ENCODE data around the gene ABO. TPM values are rescaled to one million over a fixed set of nuclear protein-coding genes. Genes with fewer than 3 reads are reported as not detected.

The ABO gene
- total and polyA plus RNA-seq, 9 of the 15 experiments (the other 6 are each of a cell fraction or from before 2014, with no cell fraction given) = 5.0 to 21.9 (median 11.9) TPM

DNA sequence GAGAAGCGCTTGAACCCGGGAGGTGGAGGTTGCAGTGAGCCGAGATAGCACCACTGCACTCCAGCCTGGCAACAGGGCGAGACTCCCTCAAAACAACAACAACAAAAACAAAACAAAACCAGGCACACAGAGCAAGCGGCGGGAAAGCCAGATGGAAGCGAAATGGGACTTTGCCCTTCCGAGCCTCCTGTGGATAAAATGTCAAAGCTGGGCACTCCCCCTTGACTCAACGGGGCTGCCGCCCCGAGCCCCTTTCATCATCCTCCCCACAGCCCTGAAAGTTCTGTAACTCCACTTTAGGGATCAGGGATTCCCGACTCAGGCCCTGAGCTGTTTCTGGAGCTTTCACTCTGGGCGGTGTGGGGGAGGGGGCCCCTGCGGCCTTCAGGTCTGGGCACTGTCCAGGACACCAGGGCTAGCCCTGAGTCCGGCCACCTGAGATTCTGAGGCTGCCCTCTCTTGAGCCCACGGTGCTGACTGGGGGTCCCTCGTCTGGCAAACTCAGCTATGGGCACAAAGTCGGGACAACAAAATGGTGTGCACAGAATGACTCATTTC lies 35.4 kb downstream of the ABO start:
- Histone ChIP-seq H3K4me3 (peak overlapping the region; percentile 40), H3K36me3 (ENCODE audit: control insufficient read depth, insufficient read depth, low read length) (no peaks in the 10 kb centered on the region), H3K4me2 (ENCODE audit: insufficient read depth, low read length) (peak overlapping the region; percentile 97), H3K79me2 (ENCODE audit: control insufficient read depth, insufficient read depth, low read length) (no peaks in the 10 kb centered on the region), H3K27me3 (ENCODE audit: control insufficient read depth in 2 of 2, insufficient read depth in 2 of 2, low read length in 2 of 2) (no peaks in the 10 kb centered on the region), H4K20me1 (replicated peaks; ENCODE audit: control insufficient read depth, insufficient read depth, low read length) (no peaks in the 10 kb centered on the region), H3K4me1 (replicated peaks in 1 of 2; ENCODE audit: control insufficient read depth in 2 of 2, insufficient read depth in 2 of 2, low read length in 2 of 2) (peaks cover 6 to 34% of the 10 kb centered on the region in 2 experiments), H3K9ac (ENCODE audit: insufficient read depth in 1 of 2, low read depth in 2 of 2, low read length in 2 of 2) (peak overlapping the region; percentile 59 to 65; a peak in 2 of 4 replicates), H3K27ac (ENCODE audit: extremely low read depth, low read depth, low read length) (peak overlapping the region; percentile 64; the same call in 2 of the 3 replicates), H3K9me3 (replicated peaks; ENCODE audit: control insufficient read depth, insufficient read depth, low read depth, low read length) (no peaks in the 10 kb centered on the region), H3K9me1 (ENCODE audit: control insufficient read depth, insufficient read depth, low read length) (no peaks in the 10 kb centered on the region), H2AFZ (ENCODE audit: low read depth, low read length) (peak overlapping the region; percentile 95)
- BruUV-seq (replicated peaks) = no TSS peak
- TF ChIP-seq, protein P1, sequence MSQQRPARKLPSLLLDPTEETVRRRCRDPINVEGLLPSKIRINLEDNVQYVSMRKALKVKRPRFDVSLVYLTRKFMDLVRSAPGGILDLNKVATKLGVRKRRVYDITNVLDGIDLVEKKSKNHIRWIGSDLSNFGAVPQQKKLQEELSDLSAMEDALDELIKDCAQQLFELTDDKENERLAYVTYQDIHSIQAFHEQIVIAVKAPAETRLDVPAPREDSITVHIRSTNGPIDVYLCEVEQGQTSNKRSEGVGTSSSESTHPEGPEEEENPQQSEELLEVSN (IDR thresholded peaks at IDR 0.05; ENCODE audit: borderline replicate concordance in 1 of 2, extremely low read depth in 1 of 2, insufficient read depth in 1 of 2, insufficient read length in 1 of 2, low read depth in 1 of 2, low read length in 1 of 2, poor library complexity in 1 of 2, severe bottlenecking in 1 of 2) = no peak
- TF ChIP-seq ADNP (tag; IDR thresholded peaks at IDR 0.05) = peak; percentile 58
- peak; percentile 62; the same call in 1 of the 2 replicates for TF ChIP-seq HLTF (IDR thresholded peaks at IDR 0.05)
- no peak for TF ChIP-seq FOXJ3 (CRISPR knock-in tag; IDR thresholded peaks at IDR 0.05)
- TF ChIP-seq ZNF586 (CRISPR knock-in tag; conservative IDR thresholded peaks at IDR 0.05) = no peak
- 0 out of 2 replicates have a peak, but pooled peaks have one; percentile 1 for TF ChIP-seq CBFA2T3 (IDR thresholded peaks at IDR 0.05)
- TF ChIP-seq MYNN (IDR thresholded peaks at IDR 0.05) = no peak
- TF ChIP-seq MYNN (CRISPR knock-in tag; IDR thresholded peaks at IDR 0.05) = no peak
- 0 out of 2 replicates have a peak, but pooled peaks have one; percentile 0 for TF ChIP-seq EP400 (IDR thresholded peaks at IDR 0.05)
- TF ChIP-seq, protein P2, sequence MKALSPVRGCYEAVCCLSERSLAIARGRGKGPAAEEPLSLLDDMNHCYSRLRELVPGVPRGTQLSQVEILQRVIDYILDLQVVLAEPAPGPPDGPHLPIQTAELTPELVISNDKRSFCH (CRISPR knock-in tag; IDR thresholded peaks at IDR 0.05) = no peak
- TF ChIP-seq, protein P2 (tag; IDR thresholded peaks at IDR 0.05) = peak; percentile 1; the same call in 1 of the 2 replicates
- TF ChIP-seq, protein P3, sequence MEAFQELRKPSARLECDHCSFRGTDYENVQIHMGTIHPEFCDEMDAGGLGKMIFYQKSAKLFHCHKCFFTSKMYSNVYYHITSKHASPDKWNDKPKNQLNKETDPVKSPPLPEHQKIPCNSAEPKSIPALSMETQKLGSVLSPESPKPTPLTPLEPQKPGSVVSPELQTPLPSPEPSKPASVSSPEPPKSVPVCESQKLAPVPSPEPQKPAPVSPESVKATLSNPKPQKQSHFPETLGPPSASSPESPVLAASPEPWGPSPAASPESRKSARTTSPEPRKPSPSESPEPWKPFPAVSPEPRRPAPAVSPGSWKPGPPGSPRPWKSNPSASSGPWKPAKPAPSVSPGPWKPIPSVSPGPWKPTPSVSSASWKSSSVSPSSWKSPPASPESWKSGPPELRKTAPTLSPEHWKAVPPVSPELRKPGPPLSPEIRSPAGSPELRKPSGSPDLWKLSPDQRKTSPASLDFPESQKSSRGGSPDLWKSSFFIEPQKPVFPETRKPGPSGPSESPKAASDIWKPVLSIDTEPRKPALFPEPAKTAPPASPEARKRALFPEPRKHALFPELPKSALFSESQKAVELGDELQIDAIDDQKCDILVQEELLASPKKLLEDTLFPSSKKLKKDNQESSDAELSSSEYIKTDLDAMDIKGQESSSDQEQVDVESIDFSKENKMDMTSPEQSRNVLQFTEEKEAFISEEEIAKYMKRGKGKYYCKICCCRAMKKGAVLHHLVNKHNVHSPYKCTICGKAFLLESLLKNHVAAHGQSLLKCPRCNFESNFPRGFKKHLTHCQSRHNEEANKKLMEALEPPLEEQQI (IDR thresholded peaks at IDR 0.05) = 0 out of 2 replicates have a peak, but pooled peaks have one; percentile 5
- peak; percentile 26; the same call in 1 of the 2 replicates for TF ChIP-seq SMARCA5 (IDR thresholded peaks at IDR 0.05)
- TF ChIP-seq, protein P4, sequence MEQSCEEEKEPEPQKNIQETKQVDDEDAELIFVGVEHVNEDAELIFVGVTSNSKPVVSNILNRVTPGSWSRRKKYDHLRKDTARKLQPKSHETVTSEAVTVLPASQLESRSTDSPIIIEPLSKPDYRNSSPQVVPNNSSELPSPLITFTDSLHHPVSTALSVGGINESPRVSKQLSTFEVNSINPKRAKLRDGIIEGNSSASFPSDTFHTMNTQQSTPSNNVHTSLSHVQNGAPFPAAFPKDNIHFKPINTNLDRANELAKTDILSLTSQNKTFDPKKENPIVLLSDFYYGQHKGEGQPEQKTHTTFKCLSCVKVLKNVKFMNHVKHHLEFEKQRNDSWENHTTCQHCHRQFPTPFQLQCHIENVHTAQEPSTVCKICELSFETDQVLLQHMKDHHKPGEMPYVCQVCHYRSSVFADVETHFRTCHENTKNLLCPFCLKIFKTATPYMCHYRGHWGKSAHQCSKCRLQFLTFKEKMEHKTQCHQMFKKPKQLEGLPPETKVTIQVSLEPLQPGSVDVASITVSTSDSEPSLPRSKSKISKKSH (CRISPR knock-in tag; IDR thresholded peaks at IDR 0.05) = no peak
- TF ChIP-seq, protein P5, sequence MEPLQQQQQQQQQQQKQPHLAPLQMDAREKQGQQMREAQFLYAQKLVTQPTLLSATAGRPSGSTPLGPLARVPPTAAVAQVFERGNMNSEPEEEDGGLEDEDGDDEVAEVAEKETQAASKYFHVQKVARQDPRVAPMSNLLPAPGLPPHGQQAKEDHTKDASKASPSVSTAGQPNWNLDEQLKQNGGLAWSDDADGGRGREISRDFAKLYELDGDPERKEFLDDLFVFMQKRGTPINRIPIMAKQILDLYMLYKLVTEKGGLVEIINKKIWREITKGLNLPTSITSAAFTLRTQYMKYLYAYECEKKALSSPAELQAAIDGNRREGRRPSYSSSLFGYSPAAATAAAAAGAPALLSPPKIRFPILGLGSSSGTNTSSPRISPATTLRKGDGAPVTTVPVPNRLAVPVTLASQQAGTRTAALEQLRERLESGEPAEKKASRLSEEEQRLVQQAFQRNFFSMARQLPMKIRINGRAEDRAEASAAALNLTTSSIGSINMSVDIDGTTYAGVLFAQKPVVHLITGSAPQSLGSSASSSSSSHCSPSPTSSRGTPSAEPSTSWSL (CRISPR knock-in tag; IDR thresholded peaks at IDR 0.05; ENCODE audit: borderline replicate concordance) = no peak
- WGBS (ENCODE audit: insufficient coverage, low coverage, missing lambda C conversion rate) = 62% methylated on average over 16 of the region's 18 CpGs
- POLR2A ChIA-PET = interaction anchor here (0.7 to 2.4 kb wide), 8 partner anchors 9 to 112 kb away, joined by 3 to 12 read pairs (median 6); partner anchors contain the start of genes MED22 and RPL7A
- DNase-seq (ENCODE audit: extremely low read depth in 1 of 4, low spot score in 3 of 4) (no peak), ATAC-seq (no peak), FAIRE-seq (no peak)
- in situ Hi-C loops (cut with MboI) (no loop called here), intact Hi-C loops (cut with micrococcal nuclease) (loop anchor here (5.0 kb wide), 1 partner anchor 52 kb away; no protein-coding TSS in a partner anchor)
- CTCF ChIA-PET (ENCODE audit: low intra/inter-chr PET ratio) = interaction anchor here (1.1 kb wide), 1 partner anchor 89 kb away, joined by 3 read pairs; no protein-coding TSS in a partner anchor

Data from K562 (cell line).